ENCODE results near the gene KDM2B.

Gene KDM2B

GRCh38 chr12:121571920-121572319 is 8.9 kb downstream of the KDM2B start:
- in situ Hi-C loops (cut with HindIII; ENCODE audit: low sequenced_read_pairs): no loop called here
- TF ChIP-seq, protein P1, sequence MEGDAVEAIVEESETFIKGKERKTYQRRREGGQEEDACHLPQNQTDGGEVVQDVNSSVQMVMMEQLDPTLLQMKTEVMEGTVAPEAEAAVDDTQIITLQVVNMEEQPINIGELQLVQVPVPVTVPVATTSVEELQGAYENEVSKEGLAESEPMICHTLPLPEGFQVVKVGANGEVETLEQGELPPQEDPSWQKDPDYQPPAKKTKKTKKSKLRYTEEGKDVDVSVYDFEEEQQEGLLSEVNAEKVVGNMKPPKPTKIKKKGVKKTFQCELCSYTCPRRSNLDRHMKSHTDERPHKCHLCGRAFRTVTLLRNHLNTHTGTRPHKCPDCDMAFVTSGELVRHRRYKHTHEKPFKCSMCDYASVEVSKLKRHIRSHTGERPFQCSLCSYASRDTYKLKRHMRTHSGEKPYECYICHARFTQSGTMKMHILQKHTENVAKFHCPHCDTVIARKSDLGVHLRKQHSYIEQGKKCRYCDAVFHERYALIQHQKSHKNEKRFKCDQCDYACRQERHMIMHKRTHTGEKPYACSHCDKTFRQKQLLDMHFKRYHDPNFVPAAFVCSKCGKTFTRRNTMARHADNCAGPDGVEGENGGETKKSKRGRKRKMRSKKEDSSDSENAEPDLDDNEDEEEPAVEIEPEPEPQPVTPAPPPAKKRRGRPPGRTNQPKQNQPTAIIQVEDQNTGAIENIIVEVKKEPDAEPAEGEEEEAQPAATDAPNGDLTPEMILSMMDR (IDR thresholded peaks at IDR 0.05; ENCODE audit: low read depth, low read length): no peak
- DNase-seq (ENCODE audit: low read depth, low spot score): no peak
- no peak overlapping the region for H3K4me3 ChIP-seq (ENCODE audit: low read depth, low read length)

GRCh38 chr12:121570467-121571283 is 10.1 kb downstream of the KDM2B start:
- TF ChIP-seq, protein P1 (IDR thresholded peaks at IDR 0.05; ENCODE audit: low read depth, low read length): no peak
- in situ Hi-C loops (cut with HindIII; ENCODE audit: low sequenced_read_pairs): no loop called here

GRCh38 chr12:121568971-121569751 is 11.7 kb downstream of the KDM2B start:
- H3K4me3 ChIP-seq (ENCODE audit: low read depth, low read length): no peak overlapping the region
- in situ Hi-C loops (cut with HindIII; ENCODE audit: low sequenced_read_pairs): no loop called here
- TF ChIP-seq, protein P1 (IDR thresholded peaks at IDR 0.05; ENCODE audit: low read depth, low read length): no peak
- no peak for DNase-seq (ENCODE audit: low read depth, low spot score)

More at GRCh38 chr12:121570467-121571283, 10.1 kb downstream of the KDM2B start:
- DNase-seq (ENCODE audit: low read depth, low spot score): no peak
- H3K4me3 ChIP-seq (ENCODE audit: low read depth, low read length): no peak overlapping the region

GRCh38 chr12:121568518-121568917 is 12.3 kb downstream of the KDM2B start:
- no peak for DNase-seq (ENCODE audit: low read depth, low spot score)
- in situ Hi-C loops (cut with HindIII; ENCODE audit: low sequenced_read_pairs): no loop called here
- TF ChIP-seq, protein P1 (IDR thresholded peaks at IDR 0.05; ENCODE audit: low read depth, low read length): no peak
- H3K4me3 ChIP-seq (ENCODE audit: low read depth, low read length): no peak overlapping the region

- no peak for DNase-seq (ENCODE audit: low read depth, low spot score)
- in situ Hi-C loops (cut with HindIII; ENCODE audit: low sequenced_read_pairs): no loop called here
- TF ChIP-seq, protein P1 (IDR thresholded peaks at IDR 0.05; ENCODE audit: low read depth, low read length): no peak
- no peak overlapping the region for H3K4me3 ChIP-seq (ENCODE audit: low read depth, low read length)
These were observed 15.7 kb downstream of the KDM2B start for GRCh38 chr12:121565076-121565475.

DNA sequence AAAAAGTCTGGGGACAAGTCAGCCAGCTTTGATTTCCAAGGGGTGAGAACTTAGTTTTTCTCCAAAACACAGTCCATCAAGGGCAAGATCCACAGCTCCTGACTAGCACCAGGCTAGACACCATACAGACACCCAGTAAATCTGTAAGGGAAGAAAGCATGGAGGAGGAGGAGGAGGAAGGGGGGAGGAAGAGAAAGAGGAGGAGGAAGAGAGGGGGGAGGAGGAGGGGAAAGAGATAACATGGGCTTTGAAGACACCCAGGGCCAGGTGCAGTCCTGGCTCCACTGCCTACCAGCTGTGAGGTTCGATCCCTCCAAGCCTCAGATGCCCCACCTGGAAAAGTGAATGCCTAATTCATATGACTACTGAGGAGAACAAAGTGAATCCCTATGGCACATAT is 18.3 kb downstream of the KDM2B start:
- in situ Hi-C loops (cut with HindIII; ENCODE audit: low sequenced_read_pairs): no loop called here
- DNase-seq (ENCODE audit: low read depth, low spot score): no peak
- TF ChIP-seq, protein P1 (IDR thresholded peaks at IDR 0.05; ENCODE audit: low read depth, low read length): no peak
- no peak overlapping the region for H3K4me3 ChIP-seq (ENCODE audit: low read depth, low read length)

All from astrocyte of the spinal cord (primary cell).